Tibial nerve (tissue), 3 donors: Measurements from ENCODE around the gene CUEDC1.

Experiments
- POLR2A ChIP-seq, 2 donors: fragments of 450-650 bp; IDR thresholded peaks; one replicate each; pipeline ENCODE4 v1.6.1; 2017; ENCODE audit warnings: antibody characterized with exemption in 2 of 2, mild to moderate bottlenecking in 2 of 2, moderate library complexity in 2 of 2
- TF ChIP-seq, protein P1 (sequence below), 5 experiments: fragments of 200-600 bp in 3 of 5; fragments of 450-650 bp in 2 of 5; sonication (generic) in 3 of 5; IDR thresholded peaks; one replicate each; pipeline ENCODE4 v1.5.1; 2016 to 2019; ENCODE audit warnings: antibody characterized with exemption in 5 of 5, mild to moderate bottlenecking in 3 of 5, moderate library complexity in 2 of 5

DNA sequence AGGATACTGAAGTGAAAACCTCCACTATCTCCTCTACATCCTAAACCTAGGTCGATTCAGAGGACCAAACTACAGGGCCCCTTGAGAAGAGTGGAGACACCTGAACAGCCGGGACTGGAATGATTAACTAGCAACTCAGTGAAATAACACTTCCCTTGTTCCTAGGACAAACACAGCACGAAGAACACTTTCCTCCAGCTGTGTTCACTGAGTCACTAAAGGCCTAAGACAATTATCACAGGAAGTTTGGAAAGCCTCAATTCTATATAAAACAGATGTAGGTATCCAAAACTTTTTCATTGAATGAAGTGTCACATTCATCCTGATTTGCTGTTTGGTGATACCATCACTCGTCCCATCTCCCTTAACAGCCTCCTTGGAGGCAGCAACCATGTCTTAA lies 15.5 kb upstream of the CUEDC1 start:
- TF ChIP-seq POLR2A (IDR thresholded peaks at IDR 0.05), result no peak
- TF ChIP-seq, protein P1, sequence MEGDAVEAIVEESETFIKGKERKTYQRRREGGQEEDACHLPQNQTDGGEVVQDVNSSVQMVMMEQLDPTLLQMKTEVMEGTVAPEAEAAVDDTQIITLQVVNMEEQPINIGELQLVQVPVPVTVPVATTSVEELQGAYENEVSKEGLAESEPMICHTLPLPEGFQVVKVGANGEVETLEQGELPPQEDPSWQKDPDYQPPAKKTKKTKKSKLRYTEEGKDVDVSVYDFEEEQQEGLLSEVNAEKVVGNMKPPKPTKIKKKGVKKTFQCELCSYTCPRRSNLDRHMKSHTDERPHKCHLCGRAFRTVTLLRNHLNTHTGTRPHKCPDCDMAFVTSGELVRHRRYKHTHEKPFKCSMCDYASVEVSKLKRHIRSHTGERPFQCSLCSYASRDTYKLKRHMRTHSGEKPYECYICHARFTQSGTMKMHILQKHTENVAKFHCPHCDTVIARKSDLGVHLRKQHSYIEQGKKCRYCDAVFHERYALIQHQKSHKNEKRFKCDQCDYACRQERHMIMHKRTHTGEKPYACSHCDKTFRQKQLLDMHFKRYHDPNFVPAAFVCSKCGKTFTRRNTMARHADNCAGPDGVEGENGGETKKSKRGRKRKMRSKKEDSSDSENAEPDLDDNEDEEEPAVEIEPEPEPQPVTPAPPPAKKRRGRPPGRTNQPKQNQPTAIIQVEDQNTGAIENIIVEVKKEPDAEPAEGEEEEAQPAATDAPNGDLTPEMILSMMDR (IDR thresholded peaks at IDR 0.05), result no peak
